ENCODE data around the gene PDE4D. TPM values are rescaled to one million over a fixed set of nuclear protein-coding genes. Genes with fewer than 3 reads are reported as not detected.

The PDE4D gene
- total RNA-seq, 1 experiment from 2014 or later: 3.6 TPM

DNA sequence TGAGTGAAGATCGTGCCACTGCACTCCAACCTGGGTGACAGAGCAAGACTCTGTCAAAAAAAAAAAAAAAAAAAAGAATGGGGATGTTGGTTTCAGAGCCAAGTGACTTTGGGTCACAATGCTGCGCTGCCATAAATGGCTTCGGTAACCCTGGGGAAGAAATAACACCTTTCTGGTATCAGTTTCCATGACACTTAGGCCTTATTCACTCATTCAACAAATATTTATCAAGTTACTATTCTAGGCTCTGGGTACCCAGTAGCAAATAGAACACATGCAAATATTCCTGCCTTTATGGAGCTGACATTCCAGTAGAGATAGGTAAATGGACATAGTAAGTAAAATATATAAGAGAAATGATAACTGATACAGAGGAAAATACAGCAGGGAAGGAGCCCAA is 454.2 kb downstream of the PDE4D start:
- no TSS peak for BruUV-seq (replicated peaks)

GRCh38 chr5:59437176-59437575 is 456.4 kb downstream of the PDE4D start:
- intact Hi-C loops (cut with micrococcal nuclease): loop anchor here (10.0 kb wide), 1 partner anchor 402 kb away; no protein-coding TSS in a partner anchor
- Histone ChIP-seq H3K4me2 (ENCODE audit: low read length) (no peak overlapping the region), H3K27ac (ENCODE audit: low read length) (no peak overlapping the region), H4K20me1 (ENCODE audit: low read length) (no peaks in the 10 kb centered on the region), H3K4me3 (ENCODE audit: low read length) (no peak overlapping the region), H3K4me1 (ENCODE audit: insufficient read depth, low read length) (no peaks in the 10 kb centered on the region), H3K36me3 (ENCODE audit: low read depth, low read length) (no peaks in the 10 kb centered on the region), H3K9me2 (replicated peaks; ENCODE audit: low read length) (no peaks in the 10 kb centered on the region), H3K9me3 (ENCODE audit: low read length) (no peaks in the 10 kb centered on the region), H3F3A (ENCODE audit: low read length, unreplicated experiment) (no peaks in the 10 kb centered on the region), H2AFZ (ENCODE audit: low read length) (no peak overlapping the region), H3K9ac (ENCODE audit: low read length) (no peak overlapping the region), H3K79me2 (ENCODE audit: low read length) (no peaks in the 10 kb centered on the region), H3K27me3 (ENCODE audit: low read length) (no peaks in the 10 kb centered on the region)
- ChIA-PET CTCF (no interaction called here), POLR2A (ENCODE audit: unreplicated experiment) (no interaction called here)
- TF ChIP-seq EZH2phosphoT487 (IDR thresholded peaks at IDR 0.05; ENCODE audit: borderline replicate concordance, low read length): no peak
- no peak for TF ChIP-seq EZH2 (IDR thresholded peaks at IDR 0.05; ENCODE audit: low read length, unreplicated experiment)
- no peak for TF ChIP-seq CTCF (conservative IDR thresholded peaks at IDR 0.05; ENCODE audit: low read depth, low read length)
- no peak for ATAC-seq
- no peak for DNase-seq
- no TSS peak for BruUV-seq (replicated peaks)

More for the DNA sequence above, 454.2 kb downstream of the PDE4D start:
- Histone ChIP-seq H3F3A (ENCODE audit: low read length, unreplicated experiment) (no peaks in the 10 kb centered on the region), H3K79me2 (ENCODE audit: low read length) (no peaks in the 10 kb centered on the region), H3K9ac (ENCODE audit: low read length) (no peak overlapping the region), H3K4me3 (ENCODE audit: low read length) (no peak overlapping the region), H3K27me3 (ENCODE audit: low read length) (no peaks in the 10 kb centered on the region), H3K9me3 (ENCODE audit: low read length) (no peaks in the 10 kb centered on the region), H3K4me1 (ENCODE audit: insufficient read depth, low read length) (no peaks in the 10 kb centered on the region), H3K36me3 (ENCODE audit: low read depth, low read length) (no peaks in the 10 kb centered on the region), H4K20me1 (ENCODE audit: low read length) (no peaks in the 10 kb centered on the region), H3K4me2 (ENCODE audit: low read length) (no peak overlapping the region), H3K9me2 (replicated peaks; ENCODE audit: low read length) (no peaks in the 10 kb centered on the region), H3K27ac (ENCODE audit: low read length) (no peak overlapping the region), H2AFZ (ENCODE audit: low read length) (no peak overlapping the region)
- TF ChIP-seq CTCF (conservative IDR thresholded peaks at IDR 0.05; ENCODE audit: low read depth, low read length): no peak
- no peak for TF ChIP-seq EZH2 (IDR thresholded peaks at IDR 0.05; ENCODE audit: low read length, unreplicated experiment)
- no peak for TF ChIP-seq EZH2phosphoT487 (IDR thresholded peaks at IDR 0.05; ENCODE audit: borderline replicate concordance, low read length)
- intact Hi-C loops (cut with micrococcal nuclease): loop anchor here (10.0 kb wide), 1 partner anchor 405 kb away; no protein-coding TSS in a partner anchor
- ATAC-seq (no peak), DNase-seq (no peak)
- CTCF ChIA-PET: no interaction called here
- POLR2A ChIA-PET (ENCODE audit: unreplicated experiment): no interaction called here

- ATAC-seq (no peak), DNase-seq (no peak)
- H3K9me3 ChIP-seq (ENCODE audit: low read length): no peaks in the 10 kb centered on the region
- H4K20me1 ChIP-seq (ENCODE audit: low read length): no peaks in the 10 kb centered on the region
- H3K4me1 ChIP-seq (ENCODE audit: insufficient read depth, low read length): no peaks in the 10 kb centered on the region
- no peaks in the 10 kb centered on the region for H3K79me2 ChIP-seq (ENCODE audit: low read length)
- H3K27ac ChIP-seq (ENCODE audit: low read length): no peak overlapping the region
- H3K9me2 ChIP-seq (replicated peaks; ENCODE audit: low read length): no peaks in the 10 kb centered on the region
- no peak overlapping the region for H2AFZ ChIP-seq (ENCODE audit: low read length)
- no peak overlapping the region for H3K9ac ChIP-seq (ENCODE audit: low read length)
- H3F3A ChIP-seq (ENCODE audit: low read length, unreplicated experiment): no peaks in the 10 kb centered on the region
- H3K4me2 ChIP-seq (ENCODE audit: low read length): no peak overlapping the region
- intact Hi-C loops (cut with micrococcal nuclease): loop anchor here (10.0 kb wide), 1 partner anchor 402 kb away; no protein-coding TSS in a partner anchor
- ChIA-PET POLR2A (ENCODE audit: unreplicated experiment) (no interaction called here), CTCF (no interaction called here)
- TF ChIP-seq CTCF (conservative IDR thresholded peaks at IDR 0.05; ENCODE audit: low read depth, low read length) (no peak), EZH2 (IDR thresholded peaks at IDR 0.05; ENCODE audit: low read length, unreplicated experiment) (no peak), EZH2phosphoT487 (IDR thresholded peaks at IDR 0.05; ENCODE audit: borderline replicate concordance, low read length) (no peak)
- no peaks in the 10 kb centered on the region for H3K27me3 ChIP-seq (ENCODE audit: low read length)
- H3K36me3 ChIP-seq (ENCODE audit: low read depth, low read length): no peaks in the 10 kb centered on the region
- H3K4me3 ChIP-seq (ENCODE audit: low read length): no peak overlapping the region
- no TSS peak for BruUV-seq (replicated peaks)
Measured at GRCh38 chr5:59436364-59437148, 457.0 kb downstream of the PDE4D start.
